Measurements from ENCODE around the gene ZBTB42.
"Not testable (repeated sequence)": the region's sequence is repeated elsewhere in the genome, so short reads cannot be mapped to it uniquely, and the experiment has no call there.

Gene ZBTB42

DNA sequence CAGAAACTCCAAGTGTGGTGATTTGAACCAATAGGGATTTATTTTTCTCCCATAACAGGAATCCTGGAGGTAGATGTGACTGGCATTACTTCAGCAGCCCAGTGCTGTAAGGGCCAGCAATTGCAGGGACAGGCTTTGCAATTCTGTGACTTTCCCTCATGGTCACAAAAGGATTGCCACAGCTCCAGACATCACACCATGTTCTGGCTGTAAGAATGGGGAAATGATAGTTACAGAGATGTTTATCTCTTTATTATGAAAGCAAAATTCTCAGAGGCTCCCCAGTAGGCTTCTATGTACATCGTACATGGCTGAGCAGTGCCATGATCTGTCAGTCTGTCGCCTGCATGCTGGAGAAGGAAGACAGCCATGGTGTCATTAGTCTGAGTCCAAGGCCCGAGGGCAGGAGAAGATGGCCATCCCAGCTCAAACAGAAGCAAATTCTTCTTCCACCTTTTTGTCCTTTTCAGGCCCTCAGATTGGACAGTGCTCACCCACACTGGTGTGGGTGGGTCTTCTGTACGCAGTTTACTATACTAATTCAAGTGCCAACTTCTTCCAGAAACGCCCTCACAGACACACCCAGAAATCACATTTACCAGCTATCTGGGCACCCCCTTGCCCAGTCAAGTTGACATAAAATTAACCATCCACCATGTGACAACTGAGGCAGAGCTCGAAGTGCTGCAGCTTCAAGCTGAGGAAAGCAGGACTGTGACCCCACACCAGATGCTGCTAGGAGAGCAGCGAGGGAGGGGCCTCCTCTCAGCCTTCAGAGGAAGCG is 17.2 kb downstream of the ZBTB42 start:
- DNase-seq = no peak

- no peak for DNase-seq
Observed at GRCh38 chr14:104818714-104819161, 17.8 kb downstream of the ZBTB42 start.

DNA sequence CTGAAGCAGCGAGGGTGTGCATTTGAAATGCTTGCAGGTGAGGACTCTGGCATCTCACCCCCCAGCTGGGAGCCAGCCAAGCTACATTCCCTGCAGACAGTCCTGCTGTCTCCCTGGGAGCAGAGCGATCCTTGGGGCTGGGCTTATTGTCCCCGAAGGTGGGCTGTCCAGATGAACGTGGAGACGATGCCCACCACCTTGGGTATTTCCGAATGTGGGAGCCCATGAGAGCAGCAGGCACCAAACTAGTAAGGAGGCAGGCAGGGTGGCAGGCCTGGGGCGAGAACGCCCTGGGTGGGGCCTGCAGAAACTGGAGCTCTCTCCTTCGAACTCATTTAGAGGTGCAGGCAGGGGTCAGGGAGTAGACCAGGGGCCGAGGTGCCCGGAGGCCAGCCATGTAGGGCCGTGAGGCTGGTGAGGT is 18.5 kb downstream of the ZBTB42 start:
- DNase-seq = no peak

- DNase-seq = no peak
Observed at GRCh38 chr14:104820669-104821228, 19.8 kb downstream of the ZBTB42 start.

DNA sequence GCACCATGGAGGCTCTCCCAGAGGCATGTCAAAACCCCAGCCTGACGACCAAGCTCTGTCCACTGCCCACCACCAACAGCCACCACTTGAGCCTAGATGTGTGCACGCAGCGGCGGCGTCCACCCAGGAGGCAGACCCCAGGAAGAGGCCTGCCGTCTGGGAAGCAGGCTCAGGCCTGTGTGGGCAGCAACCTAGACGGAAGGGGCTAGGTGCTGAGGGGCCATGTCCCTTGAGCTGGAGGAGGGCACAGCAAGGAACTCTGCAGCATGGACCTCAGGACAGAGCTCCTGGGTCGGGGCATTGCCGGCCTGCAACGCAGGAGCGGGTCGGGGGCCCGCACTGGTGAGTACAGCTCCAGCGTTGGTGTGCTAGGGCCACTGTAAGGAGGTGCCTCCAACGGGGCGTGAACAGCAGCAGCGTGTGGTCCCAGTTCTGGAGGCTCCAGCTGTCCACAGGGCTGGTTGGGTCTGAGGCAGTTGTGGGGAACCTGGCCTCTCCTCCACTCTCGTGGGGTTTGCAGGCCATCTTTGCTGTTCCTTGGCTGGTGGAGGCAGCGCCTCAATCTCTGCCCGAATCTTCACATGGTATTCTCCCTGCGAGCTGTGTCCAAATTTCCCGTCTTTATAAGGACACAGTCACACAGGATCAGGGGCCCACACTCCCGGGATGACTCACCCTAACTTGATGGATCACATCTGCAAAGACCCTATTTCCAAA is 20.5 kb downstream of the ZBTB42 start:
- DNase-seq = no peak

DNA sequence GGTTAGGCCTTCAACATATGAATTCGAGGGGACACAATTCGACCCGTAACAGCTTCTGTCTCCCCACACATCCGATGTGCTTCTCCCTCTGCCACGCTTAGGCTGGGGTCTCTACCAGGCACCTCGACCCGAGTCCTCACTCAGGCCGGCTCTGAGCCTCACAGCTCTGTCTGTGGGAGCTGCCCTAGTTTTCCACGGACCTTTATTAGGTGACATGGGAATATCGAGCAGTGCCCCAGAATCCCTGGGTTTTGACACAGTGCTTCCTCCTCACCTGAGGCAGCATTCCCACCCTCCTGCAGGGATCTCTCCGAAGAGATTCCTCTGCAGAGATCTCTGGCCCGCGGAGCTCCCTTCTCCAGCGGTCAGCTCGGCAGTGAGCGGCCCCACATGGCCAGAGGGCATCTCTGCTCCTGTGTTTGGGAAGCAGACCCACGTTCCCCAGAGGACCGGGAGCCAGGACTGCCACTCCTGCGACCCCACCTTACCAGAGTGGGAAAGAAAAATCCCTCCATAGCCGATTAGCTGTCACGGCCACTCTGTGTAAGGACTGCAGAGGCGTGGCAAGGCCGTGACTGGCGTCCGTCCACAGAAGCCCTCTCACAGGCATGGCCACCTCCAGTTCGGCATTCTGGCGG is 21.2 kb downstream of the ZBTB42 start:
- no peak for DNase-seq

GRCh38 chr14:104822821-104823615 is 22.1 kb downstream of the ZBTB42 start:
- no peak for DNase-seq

DNA sequence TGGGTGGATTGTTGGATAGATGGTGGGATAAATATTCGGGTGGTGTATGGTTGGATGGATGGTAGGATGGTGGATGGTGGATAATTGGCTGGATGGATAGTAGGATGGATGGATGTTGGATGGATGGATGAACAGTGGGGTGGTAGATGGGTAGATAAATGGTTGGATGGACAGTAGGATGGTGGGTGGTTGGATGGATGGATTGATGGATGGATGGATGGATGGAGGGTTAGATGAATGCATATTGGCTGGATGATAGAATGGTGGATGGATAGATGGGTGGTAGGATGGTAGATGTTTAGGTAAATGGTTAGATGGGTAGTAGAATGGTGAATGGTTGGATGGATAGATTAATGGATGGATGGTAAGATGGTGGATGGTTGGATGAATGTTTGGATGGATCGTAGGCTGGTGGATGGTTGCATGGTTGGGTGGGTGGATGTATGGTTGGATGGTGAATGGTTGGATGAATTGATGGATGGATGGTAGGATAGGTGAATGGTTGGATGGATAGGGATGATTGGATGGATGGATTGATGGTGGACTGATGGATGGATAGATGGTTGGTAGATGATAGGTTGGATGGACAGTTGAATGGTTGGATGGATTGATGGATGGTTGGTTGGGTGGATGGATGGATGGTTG is 23.6 kb downstream of the ZBTB42 start:
- no peak for DNase-seq

- DNase-seq = peak; percentile 78
Observed at GRCh38 chr14:104826189-104826860, 25.4 kb downstream of the ZBTB42 start.

GRCh38 chr14:104826861-104827176 is 25.9 kb downstream of the ZBTB42 start:
- DNase-seq = no peak

GRCh38 chr14:104827177-104828055 is 26.5 kb downstream of the ZBTB42 start:
- peak; percentile 59 for DNase-seq

- no peak for DNase-seq
Observed at GRCh38 chr14:104830781-104831180, 29.9 kb downstream of the ZBTB42 start.

DNA sequence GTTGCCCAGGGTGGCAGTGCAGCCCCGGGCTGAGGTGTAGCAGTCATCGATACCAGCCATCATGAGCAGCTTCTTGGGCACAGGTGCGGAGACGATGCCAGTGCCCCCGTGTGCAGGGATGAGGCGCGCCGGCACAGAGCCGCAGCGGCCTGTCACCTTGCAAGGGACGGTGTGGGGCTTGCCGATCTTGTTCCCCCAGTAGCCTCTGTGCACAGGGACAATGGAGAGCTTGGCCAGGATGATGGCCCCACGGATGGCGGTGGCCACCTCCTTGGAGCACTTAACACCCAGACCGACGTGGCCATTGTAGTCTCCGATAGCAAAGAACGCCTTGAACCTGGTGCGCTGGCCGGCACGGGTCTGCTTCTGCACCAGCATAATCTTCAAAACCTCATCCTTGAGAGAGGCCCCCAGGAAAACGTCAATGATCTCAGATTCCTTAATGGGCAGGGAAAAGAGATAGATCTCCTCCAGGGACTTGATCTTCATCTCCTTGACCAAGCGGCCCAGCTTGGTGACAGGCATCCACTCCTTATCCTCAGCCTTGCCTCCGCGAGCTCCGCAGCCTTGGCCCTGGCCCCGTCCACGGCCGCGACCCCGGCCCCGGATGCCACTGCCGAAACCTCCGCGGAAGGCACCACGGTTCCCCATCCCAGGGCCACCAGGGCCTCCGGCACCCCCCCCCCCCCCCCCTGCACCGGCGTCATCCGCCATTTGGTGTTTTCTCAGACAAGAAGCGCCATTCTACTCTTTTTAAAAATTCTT is 35.5 kb downstream of the ZBTB42 start:
- DNase-seq = not testable (repeated sequence)

GRCh38 chr14:104841730-104842129 is 40.8 kb downstream of the ZBTB42 start:
- no peak for DNase-seq

DNA sequence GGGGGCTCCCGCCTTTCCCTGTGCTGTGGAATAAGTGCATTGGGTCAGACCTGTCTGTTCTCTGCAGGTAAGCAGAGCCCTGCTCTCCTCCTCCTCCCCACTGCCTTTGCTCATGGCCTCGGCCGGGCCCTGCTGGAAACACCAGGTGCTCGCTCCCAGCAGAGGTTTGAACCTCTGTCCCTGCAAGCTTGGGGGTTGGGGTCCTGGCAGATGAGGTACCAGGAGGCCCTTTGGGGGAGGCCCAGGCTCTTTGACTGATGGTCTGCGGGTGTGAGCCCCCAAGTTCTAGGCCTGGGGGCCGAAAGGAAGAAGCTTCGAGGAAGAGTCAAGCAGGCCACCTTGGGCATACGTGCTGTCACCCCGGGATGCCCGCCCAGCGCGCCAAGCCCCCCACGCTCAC is 42.1 kb downstream of the ZBTB42 start:
- DNase-seq = no peak

DNA sequence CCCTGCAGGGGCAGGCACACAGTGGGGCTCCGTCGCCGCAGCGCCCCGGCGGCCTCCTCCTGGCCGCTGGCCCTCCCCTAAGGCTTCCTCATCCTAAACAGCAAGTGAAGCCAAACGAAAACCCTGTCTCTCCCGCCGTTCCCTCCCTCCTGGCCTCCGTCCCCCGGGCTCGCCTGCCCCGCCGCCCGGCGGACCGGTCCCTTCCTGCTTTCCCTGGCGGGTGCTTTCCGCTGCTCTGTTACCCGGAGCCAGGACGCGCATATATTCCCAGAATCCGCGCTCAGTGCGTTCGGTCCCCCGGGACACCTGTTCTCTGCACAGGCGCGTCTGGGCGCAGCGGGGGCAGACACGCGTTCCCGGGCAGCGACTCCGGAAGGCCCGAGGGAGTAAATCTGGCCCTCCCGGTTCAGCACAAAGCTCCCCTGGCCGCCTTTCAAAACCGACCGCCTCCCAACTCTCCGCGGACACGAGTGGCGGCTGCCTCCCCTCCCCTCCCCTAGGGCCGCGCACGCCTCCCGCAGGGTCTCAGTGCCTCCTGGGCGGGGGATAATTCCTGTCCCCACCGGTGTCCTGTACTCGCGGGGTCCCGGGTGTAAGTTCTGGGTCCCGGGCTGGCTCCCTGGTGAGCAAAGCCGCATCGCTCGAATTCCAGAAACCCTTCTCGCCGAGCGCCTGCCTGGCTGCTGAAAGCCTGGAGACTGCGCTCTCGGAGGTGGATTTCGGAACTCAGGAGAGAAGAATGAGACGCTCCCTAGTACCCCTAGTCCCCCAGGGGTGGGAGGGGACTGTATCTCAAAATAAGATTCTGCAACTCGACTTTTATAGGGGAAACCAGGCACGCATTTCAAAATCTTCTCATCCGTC is 42.8 kb downstream of the ZBTB42 start:
- DNase-seq = no peak

DNA sequence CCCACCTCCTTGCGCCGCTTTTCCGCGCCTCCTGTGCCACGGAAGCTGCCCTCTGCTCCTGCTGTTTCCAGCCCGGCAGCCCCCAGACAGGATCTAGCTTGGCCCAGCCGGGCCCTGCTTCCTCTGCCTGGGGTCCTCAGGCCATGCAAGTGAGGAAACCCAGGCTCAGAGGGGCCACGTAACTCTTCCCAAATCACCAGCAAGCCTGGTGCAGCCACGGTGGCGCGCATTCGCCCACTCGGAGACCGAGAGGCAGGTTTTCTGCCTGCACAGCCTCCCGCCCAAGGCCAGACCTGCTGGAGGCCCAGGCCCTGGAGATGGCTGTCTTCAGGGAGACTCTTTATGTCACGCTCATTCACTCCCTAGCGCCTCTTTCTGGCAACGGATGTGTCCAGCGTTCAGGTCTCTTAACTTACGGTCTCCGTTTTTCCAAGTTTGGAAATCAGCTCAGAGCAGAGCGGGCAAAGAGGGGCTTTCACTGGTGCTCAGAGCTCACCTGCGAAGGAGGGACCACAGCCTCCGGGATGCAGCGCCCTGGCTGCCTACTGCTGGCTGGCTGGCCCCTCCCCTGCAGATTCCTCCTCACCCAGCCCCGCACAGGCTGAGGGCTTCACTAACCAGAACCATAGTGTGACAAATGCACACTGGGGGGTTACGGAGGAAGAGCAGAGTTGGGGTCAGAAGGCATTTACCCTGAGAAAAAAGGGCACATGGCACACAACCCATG is 43.6 kb downstream of the ZBTB42 start:
- no peak for DNase-seq

DNA sequence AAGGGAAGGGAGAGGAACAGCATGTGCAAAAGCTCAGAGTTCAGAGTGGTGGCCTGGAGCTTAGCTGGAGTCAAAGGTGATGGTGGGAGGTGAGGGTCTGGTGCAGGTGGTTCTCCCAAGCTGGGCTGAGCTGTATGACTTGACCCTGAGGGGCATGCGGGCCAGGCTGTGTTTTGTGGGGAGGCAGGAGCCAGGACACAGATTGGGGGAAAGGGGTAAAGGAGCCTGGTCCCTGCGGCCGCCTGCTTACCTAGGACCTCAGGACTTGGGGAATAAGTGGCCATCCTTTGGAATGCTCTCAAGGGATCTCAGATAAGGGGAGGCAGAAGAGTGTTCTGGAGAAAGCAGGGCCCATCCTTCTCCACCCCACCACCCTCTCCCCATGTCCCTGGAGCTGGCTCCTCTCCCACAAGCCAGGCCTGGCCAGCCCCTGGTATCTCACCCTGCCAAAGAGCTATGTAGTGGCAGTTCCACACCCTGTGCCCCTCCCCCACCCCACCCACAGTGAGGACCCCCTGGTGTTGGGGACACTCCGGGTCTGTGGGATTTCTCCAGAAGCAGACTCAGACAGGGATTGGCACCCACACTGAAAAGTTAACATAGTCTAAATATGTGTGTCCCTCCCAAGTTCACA is 44.2 kb downstream of the ZBTB42 start:
- DNase-seq = no peak

Data from hematopoietic multipotent progenitor cell treated with erythropoietin and hydrocortisone succinate and interleukin-3 and kit ligand, for 8 days (in vitro differentiated cells).